Upper lobe of left lung (tissue), 6 donors: Measurements from ENCODE around the gene WDR12. TPM values are rescaled to one million over a fixed set of nuclear protein-coding genes. Genes with fewer than 3 reads are reported as not detected.
"Not testable (repeated sequence)": the region's sequence is repeated elsewhere in the genome, so short reads cannot be mapped to it uniquely, and the experiment has no call there.

Source experiments
- ATAC-seq, 2 donors: fragments of 200-7000 bp; cut with Tn5 transposase; one replicate each; pipeline ENCODE4 v1.9.1; 2022; ENCODE audit warnings: mild to moderate bottlenecking in 2 of 2, moderate library complexity in 2 of 2; ENCODE audit not compliant: low FRiP score in 2 of 2
- DNase-seq, 2 donors: peaks; one replicate each; pipeline ENCODE4 v3.0.0-alpha.2; 2019 to 2020
- H3K27ac ChIP-seq, 4 donors: fragments of 200-600 bp; sonication (generic); one replicate each; pipeline ENCODE4 v1.5.1; 2016 to 2019
- H3K27me3 ChIP-seq, 4 donors: fragments of 200-600 bp; sonication (generic); one replicate each; pipeline ENCODE4 v1.5.1; 2017 to 2019
- H3K36me3 ChIP-seq, 4 donors: fragments of 200-600 bp; sonication (generic); one replicate each; pipeline ENCODE4 v1.5.1; 2016 to 2019
- H3K4me1 ChIP-seq, 4 donors: fragments of 200-600 bp; sonication (generic); one replicate each; pipeline ENCODE4 v1.5.1; 2018 to 2019
- H3K4me3 ChIP-seq, 4 donors: fragments of 200-600 bp; sonication (generic); one replicate each; pipeline ENCODE4 v1.5.1; 2017 to 2019; ENCODE audit warnings: mild to moderate bottlenecking in 2 of 4, moderate library complexity in 1 of 4
- H3K9me3 ChIP-seq, 4 donors: fragments of 200-600 bp; sonication (generic); one replicate each; pipeline ENCODE4 v1.5.1; 2018 to 2019
- EP300 ChIP-seq, 4 donors: sonication (generic); formaldehyde crosslinking; IDR thresholded peaks; one replicate each; pipeline ENCODE4 v1.5.1; 2017; ENCODE audit warnings: antibody characterized with exemption in 4 of 4, control low read depth in 2 of 4
- POLR2A ChIP-seq, 4 donors: fragments of 450-650 bp; IDR thresholded peaks; one replicate each; pipeline ENCODE4 v1.5.1; 2016 to 2017; ENCODE audit warnings: antibody characterized with exemption in 4 of 4, mild to moderate bottlenecking in 2 of 4
- POLR2AphosphoS5 ChIP-seq, 2 donors: sonication (generic); formaldehyde crosslinking; IDR thresholded peaks; one replicate each; pipeline ENCODE4 v1.5.1; 2017; ENCODE audit warnings: antibody characterized with exemption in 2 of 2
- WGBS, 2 donors: methylation state at CpG; one replicate each; pipeline ENCODE4 v1.1.5; 2017 to 2018; 5-methylcytosine and 5-hydroxymethylcytosine counted together
- total RNA-seq, 6 donors: library from RNA; depleted of rRNA in 4 of 6; stranded (reverse); fragments of >200 nt in 4 of 6; gene quantifications; one replicate each; pipeline versions ENCODE4 v1.1.0 to v1.2.1, GENCODE V29; 2016 to 2021
- TF ChIP-seq, protein P1 (sequence below), 6 experiments: fragments of 450-650 bp in 4 of 6; fragments of 200-600 bp in 2 of 6; sonication (generic) in 2 of 6; IDR thresholded peaks; one replicate each; pipeline ENCODE4 v1.5.1; 2016 to 2019; ENCODE audit warnings: antibody characterized with exemption in 6 of 6
- donor health status: DM: no; HTN: no; CAD: no; lungs with moderate emphysema.
- donor health status: DM: no; HTN: yes; CAD: no; lungs with severe emphysema.

WDR12 gene
- total RNA-seq, 6 donors from 2014 or later: 15.8 to 44.0 (median 27.8) TPM

DNA sequence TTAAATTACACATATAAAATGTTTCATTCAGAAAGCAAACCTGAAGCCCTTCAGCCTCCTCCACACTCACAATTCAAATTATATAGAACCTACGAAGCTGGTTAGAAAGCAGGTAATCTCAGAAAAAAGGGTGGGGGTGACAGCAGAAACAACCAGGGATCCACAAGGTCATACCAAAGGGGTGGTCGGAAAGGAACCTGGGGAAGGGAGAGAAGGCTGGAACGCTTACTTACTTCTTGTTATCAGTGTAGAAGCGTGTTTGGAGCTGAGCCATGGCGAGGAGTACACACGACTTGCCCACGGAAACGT, 316 bp downstream of the WDR12 start:
- Histone ChIP-seq H3K9me3 (no peaks in the 10 kb centered on the region), H3K27ac (peak overlapping the region; percentile 74 to 92 (median 82)), H3K4me3 (peak overlapping the region; percentile 56 to 93 (median 68)), H3K27me3 (no peaks in the 10 kb centered on the region), H3K4me1 (peaks cover 11 to 31% (median 15%) of the 10 kb centered on the region in 4 donors), H3K36me3 (no peaks in the 10 kb centered on the region)
- ATAC-seq (peak; percentile 5 to 9), DNase-seq (no peak)
- WGBS, 2 donors: 0 to 2% methylated on average over 8 of the region's 8 CpGs
- TF ChIP-seq EP300 (IDR thresholded peaks at IDR 0.05): no peak
- TF ChIP-seq, protein P1, sequence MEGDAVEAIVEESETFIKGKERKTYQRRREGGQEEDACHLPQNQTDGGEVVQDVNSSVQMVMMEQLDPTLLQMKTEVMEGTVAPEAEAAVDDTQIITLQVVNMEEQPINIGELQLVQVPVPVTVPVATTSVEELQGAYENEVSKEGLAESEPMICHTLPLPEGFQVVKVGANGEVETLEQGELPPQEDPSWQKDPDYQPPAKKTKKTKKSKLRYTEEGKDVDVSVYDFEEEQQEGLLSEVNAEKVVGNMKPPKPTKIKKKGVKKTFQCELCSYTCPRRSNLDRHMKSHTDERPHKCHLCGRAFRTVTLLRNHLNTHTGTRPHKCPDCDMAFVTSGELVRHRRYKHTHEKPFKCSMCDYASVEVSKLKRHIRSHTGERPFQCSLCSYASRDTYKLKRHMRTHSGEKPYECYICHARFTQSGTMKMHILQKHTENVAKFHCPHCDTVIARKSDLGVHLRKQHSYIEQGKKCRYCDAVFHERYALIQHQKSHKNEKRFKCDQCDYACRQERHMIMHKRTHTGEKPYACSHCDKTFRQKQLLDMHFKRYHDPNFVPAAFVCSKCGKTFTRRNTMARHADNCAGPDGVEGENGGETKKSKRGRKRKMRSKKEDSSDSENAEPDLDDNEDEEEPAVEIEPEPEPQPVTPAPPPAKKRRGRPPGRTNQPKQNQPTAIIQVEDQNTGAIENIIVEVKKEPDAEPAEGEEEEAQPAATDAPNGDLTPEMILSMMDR (IDR thresholded peaks at IDR 0.05): no peak
- no peak for TF ChIP-seq POLR2AphosphoS5 (IDR thresholded peaks at IDR 0.05)
- TF ChIP-seq POLR2A (IDR thresholded peaks at IDR 0.05): no peak

DNA sequence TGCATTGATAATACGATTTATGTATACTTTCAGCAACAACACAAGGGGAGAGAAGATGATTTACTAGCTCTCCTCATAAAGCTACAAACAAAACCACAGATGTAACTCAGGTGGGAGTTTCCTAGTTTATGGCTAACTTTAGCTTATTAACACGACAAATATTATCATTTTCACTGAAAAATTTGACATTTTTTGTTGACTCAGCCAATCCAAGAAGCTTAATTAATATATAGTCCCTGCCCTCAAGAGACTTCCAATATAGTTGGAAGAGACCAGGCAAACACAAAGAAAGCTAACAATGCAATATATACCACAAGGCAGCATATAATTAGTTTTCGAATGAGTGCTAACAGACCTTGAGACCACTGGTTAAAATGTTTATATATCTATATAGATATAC, 775 bp downstream of the WDR12 start:
- no peak for DNase-seq
- H3K4me3 ChIP-seq: peak overlapping the region in 3 of 4 donors; percentile 68 to 93 (median 69)
- peaks cover 0 to under 1% (median 0%) of the 10 kb centered on the region in 4 donors for H3K36me3 ChIP-seq
- ATAC-seq: no peak
- H3K27ac ChIP-seq: no peak overlapping the region
- no peaks in the 10 kb centered on the region for H3K9me3 ChIP-seq
- 8 to 16% methylated on average over 3 of the region's 3 CpGs for WGBS, 2 donors
- H3K27me3 ChIP-seq: no peaks in the 10 kb centered on the region
- TF ChIP-seq POLR2A (IDR thresholded peaks at IDR 0.05) (no peak), EP300 (IDR thresholded peaks at IDR 0.05) (no peak), POLR2AphosphoS5 (IDR thresholded peaks at IDR 0.05) (no peak)
- TF ChIP-seq, protein P1 (IDR thresholded peaks at IDR 0.05): no peak
- peaks cover 11 to 31% (median 15%) of the 10 kb centered on the region in 4 donors for H3K4me1 ChIP-seq

DNA sequence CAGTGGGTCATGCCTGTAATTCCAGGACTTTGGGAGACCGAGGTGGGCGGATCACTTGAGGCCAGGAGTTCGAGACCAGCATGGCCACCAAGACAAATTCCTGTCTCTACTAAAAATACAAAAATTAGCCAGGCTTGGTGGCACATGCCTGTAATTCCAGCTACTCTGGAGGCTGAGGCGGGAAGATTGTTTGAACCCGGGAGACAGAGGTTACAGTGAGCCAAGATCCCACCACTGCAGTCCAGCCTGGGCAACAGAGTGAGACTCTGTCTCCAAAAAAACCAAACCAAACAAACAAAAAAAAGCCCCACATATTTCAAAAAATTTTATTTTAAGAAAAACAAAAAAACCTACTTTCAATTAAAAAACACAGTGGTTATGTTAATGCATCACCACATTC, 1.2 kb downstream of the WDR12 start:
- not testable (repeated sequence) for H3K9me3 ChIP-seq, ATAC-seq, H3K36me3 ChIP-seq, H3K27me3 ChIP-seq, H3K27ac ChIP-seq, DNase-seq
- peak overlapping the region in 2 of 4 donors; percentile 69 to 93 for H3K4me3 ChIP-seq
- WGBS, 2 donors: 90 to 94% methylated on average over 5 of the region's 5 CpGs
- peaks cover 11 to 31% (median 15%) of the 10 kb centered on the region in 4 donors for H3K4me1 ChIP-seq

DNA sequence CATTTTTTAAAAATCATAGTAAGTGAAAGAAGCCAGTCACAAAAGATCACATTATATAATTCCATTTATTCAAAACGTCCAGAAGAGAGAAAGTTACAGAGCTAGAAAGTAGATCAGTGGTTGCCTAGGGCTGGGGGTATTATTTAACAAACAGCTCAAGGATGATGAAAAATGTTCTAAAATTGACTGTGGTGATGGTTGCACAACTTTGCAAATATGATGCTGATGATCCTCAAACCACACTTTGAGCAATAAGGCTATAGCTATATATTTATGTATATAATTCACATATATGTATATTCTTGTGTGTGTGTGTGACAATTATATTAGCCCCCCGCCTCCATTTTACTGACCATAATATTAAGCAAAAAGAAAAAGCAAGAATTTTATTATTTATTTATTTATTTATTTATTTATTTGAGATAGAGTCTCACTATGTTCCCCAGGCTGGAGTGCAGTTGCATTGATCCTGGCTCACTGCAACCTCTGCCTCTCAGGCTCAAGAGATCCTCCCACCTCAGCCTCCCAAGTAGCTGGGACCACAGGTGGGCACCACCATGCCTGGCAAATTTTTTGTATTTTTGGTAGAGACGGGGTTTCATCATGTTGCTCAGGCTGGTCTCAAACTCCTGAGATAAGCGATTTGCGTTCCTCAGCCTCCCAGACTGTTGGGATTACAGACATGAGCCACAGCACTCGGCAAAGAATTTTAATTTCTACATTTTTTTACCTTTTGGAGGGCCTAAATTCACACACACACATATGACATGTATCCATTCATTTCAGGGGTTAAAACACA, 1.9 kb downstream of the WDR12 start:
- TF ChIP-seq EP300 (IDR thresholded peaks at IDR 0.05): no peak
- TF ChIP-seq, protein P1 (IDR thresholded peaks at IDR 0.05): no peak
- no peak for TF ChIP-seq POLR2A (IDR thresholded peaks at IDR 0.05)
- TF ChIP-seq POLR2AphosphoS5 (IDR thresholded peaks at IDR 0.05): no peak
- no peak overlapping the region for H3K4me3 ChIP-seq
- no peaks in the 10 kb centered on the region for H3K27me3 ChIP-seq
- ATAC-seq: no peak
- WGBS, 2 donors: 87 to 91% methylated on average over 6 of the region's 6 CpGs
- peaks cover 11 to 31% (median 15%) of the 10 kb centered on the region in 4 donors for H3K4me1 ChIP-seq
- no peaks in the 10 kb centered on the region for H3K9me3 ChIP-seq
- no peak for DNase-seq
- H3K36me3 ChIP-seq: peaks cover 0 to 4% (median 0%) of the 10 kb centered on the region in 4 donors
- no peak overlapping the region for H3K27ac ChIP-seq

DNA sequence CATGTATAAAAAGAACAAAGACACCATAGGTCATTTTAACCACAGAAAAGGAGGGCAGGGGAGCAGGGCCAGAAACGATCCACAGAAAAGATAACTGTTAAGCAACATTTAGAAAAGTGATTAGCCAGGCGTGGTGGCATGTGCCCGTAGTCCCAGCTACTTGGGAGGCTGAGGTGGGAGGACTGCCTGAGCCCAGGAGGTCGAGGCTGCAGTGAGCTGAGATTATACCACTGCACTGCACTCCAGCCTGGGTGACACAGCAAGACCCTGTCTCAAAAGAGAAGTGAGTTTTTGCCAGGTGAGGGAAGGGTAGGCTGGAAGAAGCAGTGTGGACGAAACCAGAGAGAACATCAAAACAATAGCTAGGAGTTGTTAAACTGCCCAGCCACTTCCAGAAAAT, 3.3 kb downstream of the WDR12 start:
- DNase-seq (no peak), ATAC-seq (no peak)
- Histone ChIP-seq H3K36me3 (peaks cover 0 to 4% (median 0%) of the 10 kb centered on the region in 4 donors), H3K9me3 (no peaks in the 10 kb centered on the region), H3K27me3 (no peaks in the 10 kb centered on the region), H3K4me3 (no peak overlapping the region), H3K4me1 (peaks cover 11 to 27% (median 12%) of the 10 kb centered on the region in 4 donors), H3K27ac (no peak overlapping the region)
- 80 to 84% methylated on average over 5 of the region's 5 CpGs for WGBS, 2 donors
- TF ChIP-seq POLR2A (IDR thresholded peaks at IDR 0.05): no peak
- TF ChIP-seq EP300 (IDR thresholded peaks at IDR 0.05): no peak
- TF ChIP-seq, protein P1 (IDR thresholded peaks at IDR 0.05): no peak
- TF ChIP-seq POLR2AphosphoS5 (IDR thresholded peaks at IDR 0.05): no peak

DNA sequence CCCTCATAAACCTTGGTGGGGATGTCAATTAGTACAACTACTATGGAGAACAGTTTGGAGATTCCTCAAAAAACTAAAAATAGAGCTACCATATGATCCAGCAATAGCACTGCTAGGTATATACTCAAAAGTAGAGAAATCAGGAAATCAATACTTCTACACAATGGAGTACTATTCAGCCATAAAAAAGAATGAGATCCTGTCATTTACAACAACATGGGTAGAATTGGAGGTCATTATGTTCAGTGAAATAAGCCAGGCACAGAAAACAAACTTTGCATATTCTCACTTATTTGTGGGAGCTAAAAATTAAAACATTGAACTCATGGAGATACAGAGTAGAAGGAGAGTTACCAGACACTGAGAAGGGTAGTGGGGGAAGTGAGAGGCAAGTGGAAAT, 6.0 kb downstream of the WDR12 start:
- not testable (repeated sequence) for ATAC-seq, H3K27ac ChIP-seq, H3K36me3 ChIP-seq, H3K4me3 ChIP-seq, H3K9me3 ChIP-seq, DNase-seq, H3K27me3 ChIP-seq
- H3K4me1 ChIP-seq: peaks cover 2 to 15% (median 6%) of the 10 kb centered on the region in 4 donors
